Activated naive CD4-positive, alpha-beta T cell treated with anti-CD3 and anti-CD28 coated beads, Interleukin-2, amount 10 ng/mL, durations not matched to agents 7 days and 5 days (primary cell): Measurements from ENCODE around the gene TECPR1.

ENCODE experiments used
- CTCF ChIA-PET: fragments of 350-600 bp; sonication (Branson Sonifier 250); formaldehyde crosslinking; loops from one replicate; lab custom pipeline; 2021; ENCODE audit warnings: antibody characterized with exemption; lab: Charles Lee
- DNase-seq: peaks from one replicate; pipeline ENCODE4 v3.0.0-alpha.2; 2020
- H3K27ac Mint-ChIP-seq: one replicate; pipeline ENCODE4 v1.8.0; 2021; ENCODE audit warnings: mild to moderate bottlenecking, moderate library complexity, mixed read lengths
- H3K27me3 Mint-ChIP-seq: one replicate; pipeline ENCODE4 v1.8.0; 2021; ENCODE audit warnings: mild to moderate bottlenecking, mixed read lengths
- H3K36me3 Mint-ChIP-seq: one replicate; pipeline ENCODE4 v1.8.0; 2021; ENCODE audit warnings: mixed read lengths
- H3K4me1 Mint-ChIP-seq: one replicate; pipeline ENCODE4 v1.8.0; 2021; ENCODE audit warnings: mixed read lengths
- H3K4me3 Mint-ChIP-seq: one replicate; pipeline ENCODE4 v1.8.0; 2021; ENCODE audit warnings: mild to moderate bottlenecking, moderate library complexity, mixed read lengths
- H3K9me3 Mint-ChIP-seq: one replicate; pipeline ENCODE4 v1.8.0; 2021; ENCODE audit warnings: mixed read lengths

Gene TECPR1

DNA sequence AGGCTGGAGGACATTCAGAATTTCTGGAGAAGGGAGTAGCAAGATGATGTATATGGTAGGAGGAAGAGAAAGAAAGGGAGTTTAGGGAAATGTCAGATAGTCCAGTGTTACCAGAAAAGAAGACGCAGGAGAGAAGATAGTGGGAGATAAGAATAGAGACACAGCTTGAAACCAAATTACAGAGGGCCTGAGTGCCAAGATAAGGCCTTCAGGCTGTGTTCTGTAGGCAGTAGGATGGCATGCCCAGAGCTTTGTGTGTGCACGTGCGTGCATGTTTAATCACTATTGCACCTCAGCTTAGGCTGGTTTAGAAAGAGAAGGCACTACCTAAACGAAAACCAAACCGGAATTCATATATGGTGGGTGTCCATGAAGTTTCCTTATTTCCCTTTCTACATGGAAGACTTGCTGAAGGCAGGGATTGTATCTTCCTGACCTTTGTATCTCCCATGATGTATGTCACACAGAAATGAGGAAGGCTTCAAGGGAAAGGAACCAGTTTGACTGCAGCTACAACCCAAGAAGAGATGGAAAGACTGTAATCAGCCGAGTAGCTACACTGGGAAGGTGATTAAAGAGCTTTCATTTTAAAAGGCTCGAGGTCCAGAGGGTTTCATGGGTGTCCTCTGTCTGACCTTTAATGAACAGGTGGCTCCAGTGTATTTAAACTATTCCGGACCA is 76.6 kb downstream of the TECPR1 start:
- H3K4me1 Mint-ChIP-seq: no peaks in the 10 kb centered on the region
- no peak for DNase-seq
- CTCF ChIA-PET: interaction anchor here (1.3 kb wide), 1 partner anchor 154 kb away, joined by 4 read pairs; no protein-coding TSS in a partner anchor

DNA sequence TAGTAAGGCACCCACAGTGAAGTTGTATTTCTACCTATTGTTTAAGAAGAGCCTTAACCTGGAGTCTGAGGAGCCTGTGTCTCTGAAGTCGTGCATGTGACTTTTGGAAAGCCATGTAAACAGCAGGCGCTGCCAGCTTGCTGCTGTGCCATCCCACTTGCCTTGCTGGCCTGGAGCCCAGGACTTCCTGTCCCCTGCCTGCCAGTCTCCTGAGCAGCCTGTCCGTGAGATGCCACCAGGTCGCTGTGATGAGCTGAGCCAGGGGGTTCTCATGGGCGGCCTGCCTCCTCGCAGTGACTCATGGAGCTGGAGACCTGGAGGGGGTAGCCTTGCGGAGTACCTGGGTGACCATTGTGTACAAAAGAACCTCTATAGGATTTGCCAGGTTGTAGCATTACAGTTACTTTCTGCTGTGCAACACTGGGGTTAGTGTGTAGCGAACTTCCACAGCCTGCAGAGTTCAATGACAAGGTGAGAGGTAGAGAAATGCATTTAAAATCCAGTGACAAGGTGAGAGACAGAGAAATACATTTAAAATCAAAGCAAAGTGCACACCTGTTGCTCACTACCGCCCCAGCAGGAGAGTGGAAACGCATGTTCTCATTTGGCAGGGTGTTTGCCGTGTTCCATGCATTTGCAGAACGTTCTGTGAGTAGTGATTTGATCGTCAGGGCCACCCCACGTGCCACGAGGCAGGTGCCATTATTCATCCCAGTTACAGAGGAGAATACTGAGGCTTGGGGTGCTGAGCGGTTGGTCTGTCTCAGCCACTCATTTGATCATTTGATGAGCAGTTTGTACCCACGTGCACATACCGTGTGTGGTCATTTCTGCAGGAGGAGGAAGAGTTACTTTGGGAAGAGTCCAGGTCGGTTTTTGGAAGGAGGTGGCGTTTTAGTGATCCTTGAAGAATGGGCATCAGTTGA is 77.4 kb downstream of the TECPR1 start:
- Mint-ChIP-seq H3K9me3 (no peaks in the 10 kb centered on the region), H3K4me1 (peaks cover under 1% of the 10 kb centered on the region), H3K4me3 (no peak overlapping the region), H3K27ac (no peak overlapping the region), H3K36me3 (peaks cover 6% of the 10 kb centered on the region), H3K27me3 (no peaks in the 10 kb centered on the region)
- no peak for DNase-seq
- CTCF ChIA-PET: no interaction called here

More for the DNA sequence above, 76.6 kb downstream of the TECPR1 start:
- Mint-ChIP-seq H3K4me3 (no peak overlapping the region), H3K9me3 (no peaks in the 10 kb centered on the region), H3K36me3 (peaks cover 6% of the 10 kb centered on the region), H3K27ac (no peak overlapping the region), H3K27me3 (no peaks in the 10 kb centered on the region)

DNA sequence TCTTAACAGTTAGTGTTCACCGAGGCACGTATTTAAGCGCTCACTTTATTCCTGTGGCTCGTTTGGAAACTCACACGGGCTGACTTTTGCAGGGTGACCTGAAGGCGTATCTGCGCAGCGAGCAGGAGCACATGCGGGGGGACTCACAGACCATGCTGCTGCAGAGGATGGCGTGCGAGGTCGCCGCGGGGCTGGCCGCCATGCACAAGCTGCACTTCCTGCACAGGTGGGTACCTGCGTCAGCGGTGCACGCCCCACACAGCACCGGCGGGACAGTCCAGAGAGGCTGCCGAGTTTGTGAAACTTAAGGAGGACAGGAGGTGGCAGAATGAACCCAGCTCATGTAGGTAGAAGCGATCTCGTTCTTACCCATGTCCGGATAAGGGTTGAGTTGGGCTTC is 80.6 kb downstream of the TECPR1 start:
- H3K4me3 Mint-ChIP-seq: no peak overlapping the region
- H3K4me1 Mint-ChIP-seq: peaks cover 13% of the 10 kb centered on the region
- CTCF ChIA-PET: interaction anchor here (12.0 kb wide), 1 partner anchor 151 kb away, joined by 301 read pairs; no protein-coding TSS in a partner anchor
- peaks cover 6% of the 10 kb centered on the region for H3K36me3 Mint-ChIP-seq
- H3K9me3 Mint-ChIP-seq: no peaks in the 10 kb centered on the region
- H3K27me3 Mint-ChIP-seq: no peaks in the 10 kb centered on the region
- no peak overlapping the region for H3K27ac Mint-ChIP-seq
- no peak for DNase-seq

DNA sequence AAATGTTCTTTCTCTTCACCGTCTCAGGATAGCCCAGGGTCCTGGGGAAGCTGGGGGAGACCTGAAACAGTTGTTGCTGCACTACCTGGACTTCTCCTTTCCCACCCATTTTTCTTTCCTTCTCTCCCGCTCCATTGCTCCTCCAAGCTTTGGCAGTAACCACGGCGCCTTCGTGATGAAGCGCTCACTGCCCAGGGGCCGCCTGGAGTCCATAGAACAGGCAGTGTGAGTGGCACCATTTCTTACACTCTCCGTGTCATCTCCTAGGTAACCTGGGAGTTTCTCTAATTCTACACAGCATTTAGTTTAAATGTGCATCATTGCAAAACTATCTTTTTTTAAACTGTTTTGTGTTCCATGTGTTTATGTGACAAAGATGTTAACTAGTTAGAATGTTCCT is 81.1 kb downstream of the TECPR1 start:
- Mint-ChIP-seq H3K9me3 (no peaks in the 10 kb centered on the region), H3K27me3 (no peaks in the 10 kb centered on the region), H3K4me1 (peaks cover 13% of the 10 kb centered on the region), H3K4me3 (no peak overlapping the region), H3K36me3 (peaks cover 6% of the 10 kb centered on the region), H3K27ac (no peak overlapping the region)
- DNase-seq: no peak
- CTCF ChIA-PET: interaction anchor here (12.0 kb wide), 1 partner anchor 150 kb away, joined by 301 read pairs; no protein-coding TSS in a partner anchor

DNA sequence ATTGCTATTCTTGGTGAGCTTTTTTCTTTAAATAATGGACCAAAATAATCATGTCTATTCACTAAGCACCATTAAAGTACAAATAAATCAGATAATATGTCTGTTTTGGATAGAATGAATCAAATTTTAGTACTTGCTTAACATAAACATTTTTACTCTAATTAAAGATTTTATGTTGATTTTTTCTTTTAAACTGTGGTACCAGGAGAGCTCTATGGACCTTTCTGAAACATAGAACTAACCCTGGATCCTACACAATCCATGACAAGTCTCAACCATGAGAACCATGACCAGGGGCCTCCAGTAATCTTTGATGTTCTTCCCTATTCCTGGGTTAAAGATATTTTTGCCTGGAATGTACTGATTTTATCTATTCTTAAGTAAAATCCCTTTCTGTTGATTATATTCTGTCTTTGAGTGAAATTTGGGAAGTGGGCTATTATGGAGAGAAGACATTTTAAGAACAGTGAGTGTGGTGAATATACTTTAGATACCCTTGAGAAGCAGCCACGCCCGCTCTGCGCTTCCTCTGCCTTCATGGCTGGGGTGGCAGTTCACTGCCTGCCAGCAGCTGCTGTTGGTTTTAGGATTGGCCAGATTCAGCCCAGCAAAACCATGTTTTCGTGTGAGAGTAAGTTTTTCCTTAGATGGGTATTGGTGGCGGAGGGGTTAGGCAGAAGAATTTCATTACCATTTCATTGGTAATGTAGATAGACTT is 83.0 kb downstream of the TECPR1 start:
- CTCF ChIA-PET: interaction anchor here (0.8 to 12.0 kb wide), 23 partner anchors 9 to 167 kb away, joined by 3 to 301 read pairs (median 4); partner anchors contain the start of gene LMTK2
- Mint-ChIP-seq H3K4me1 (peaks cover 13% of the 10 kb centered on the region), H3K36me3 (peaks cover 6% of the 10 kb centered on the region), H3K27me3 (no peaks in the 10 kb centered on the region), H3K9me3 (no peaks in the 10 kb centered on the region), H3K4me3 (no peak overlapping the region), H3K27ac (no peak overlapping the region)
- DNase-seq: no peak

DNA sequence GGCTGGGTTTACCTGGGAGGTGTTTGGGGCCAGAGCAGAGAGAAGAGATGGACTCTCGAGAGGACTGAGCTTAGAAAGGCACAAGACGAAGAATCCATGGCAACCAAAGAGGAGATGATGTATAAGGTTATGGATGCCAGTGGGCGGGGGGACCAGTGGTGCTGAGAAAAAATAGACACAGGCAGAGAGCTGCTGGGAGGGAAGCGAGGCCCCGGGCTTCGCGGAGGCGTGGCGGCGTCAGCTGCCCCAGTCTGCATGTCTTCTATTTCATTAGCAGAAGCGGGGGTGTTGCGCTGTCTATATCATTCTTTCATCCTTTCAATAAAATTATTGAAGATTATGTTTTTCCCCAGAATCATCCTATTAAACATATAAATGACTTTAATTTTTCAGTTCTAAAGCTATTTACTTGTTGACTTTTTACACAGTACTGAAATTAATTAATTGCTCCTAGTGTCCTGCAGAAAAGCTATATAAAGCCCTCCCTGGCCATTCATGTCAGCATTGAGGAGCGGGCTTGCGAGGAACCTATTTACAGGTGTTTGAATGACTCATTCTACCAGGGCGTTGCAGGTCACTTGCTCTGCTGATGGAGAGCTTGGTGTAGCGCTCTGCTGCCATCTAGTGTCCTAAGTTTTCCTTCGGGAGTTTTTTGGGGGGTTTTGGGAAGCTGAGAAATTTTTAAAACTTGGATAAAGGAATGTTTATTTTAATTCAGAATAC is 83.7 kb downstream of the TECPR1 start:
- CTCF ChIA-PET: interaction anchor here (0.8 to 12.0 kb wide), 22 partner anchors 9 to 166 kb away, joined by 3 to 301 read pairs (median 4); partner anchors contain the start of gene LMTK2
- DNase-seq: peak; percentile 76
- Mint-ChIP-seq H3K27me3 (no peaks in the 10 kb centered on the region), H3K4me1 (peaks cover 13% of the 10 kb centered on the region), H3K4me3 (no peak overlapping the region), H3K9me3 (no peaks in the 10 kb centered on the region), H3K27ac (no peak overlapping the region), H3K36me3 (peaks cover 6% of the 10 kb centered on the region)

DNA sequence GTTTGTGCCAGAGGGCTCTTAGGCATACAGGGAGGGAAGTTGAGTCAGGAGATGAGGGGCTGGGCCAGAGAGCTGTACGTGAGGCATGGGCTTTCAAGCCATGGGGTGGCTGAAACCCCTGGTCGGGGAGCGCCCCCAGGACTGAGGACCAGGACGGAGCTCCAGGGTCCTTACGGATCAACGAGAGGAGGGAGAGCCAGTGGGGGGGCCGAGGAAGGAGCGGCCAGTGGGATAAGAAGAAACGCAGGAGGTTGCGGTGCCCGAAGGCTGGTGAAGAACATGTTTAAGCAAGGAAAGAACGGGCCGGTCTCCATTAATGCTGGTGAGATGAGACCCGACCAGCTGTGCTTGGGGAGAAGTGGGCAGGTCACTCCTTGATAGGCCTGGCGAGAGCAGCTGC is 84.4 kb downstream of the TECPR1 start:
- H3K9me3 Mint-ChIP-seq: no peaks in the 10 kb centered on the region
- H3K27ac Mint-ChIP-seq: no peak overlapping the region
- H3K4me3 Mint-ChIP-seq: no peak overlapping the region
- no peak for DNase-seq
- peaks cover 4% of the 10 kb centered on the region for H3K36me3 Mint-ChIP-seq
- no peaks in the 10 kb centered on the region for H3K27me3 Mint-ChIP-seq
- CTCF ChIA-PET: interaction anchor here (0.9 to 12.0 kb wide), 9 partner anchors 34 to 154 kb away, joined by 3 to 301 read pairs (median 11); partner anchors contain the start of gene LMTK2
- H3K4me1 Mint-ChIP-seq: peaks cover 13% of the 10 kb centered on the region

DNA sequence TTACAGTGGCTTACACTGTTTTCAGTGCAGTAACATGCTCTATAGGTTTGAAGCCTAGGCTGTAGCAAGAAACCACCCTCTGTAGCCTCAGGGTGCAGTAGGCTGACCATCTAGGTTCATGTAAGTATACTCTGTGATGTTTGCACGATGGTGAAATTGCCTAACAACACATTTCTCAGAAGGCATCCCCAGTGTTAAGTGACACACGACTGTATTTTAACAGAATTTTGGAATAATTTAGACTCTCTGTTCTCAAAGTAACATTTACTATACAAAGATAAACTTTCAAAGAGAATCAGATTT is 85.4 kb downstream of the TECPR1 start:
- Mint-ChIP-seq H3K36me3 (no peaks in the 10 kb centered on the region), H3K4me1 (peaks cover 13% of the 10 kb centered on the region), H3K9me3 (no peaks in the 10 kb centered on the region), H3K27me3 (no peaks in the 10 kb centered on the region), H3K4me3 (no peak overlapping the region), H3K27ac (no peak overlapping the region)
- DNase-seq: no peak
- CTCF ChIA-PET: interaction anchor here (0.6 to 12.0 kb wide), 10 partner anchors 16 to 146 kb away, joined by 3 to 301 read pairs (median 4); partner anchors contain the start of gene LMTK2

DNA sequence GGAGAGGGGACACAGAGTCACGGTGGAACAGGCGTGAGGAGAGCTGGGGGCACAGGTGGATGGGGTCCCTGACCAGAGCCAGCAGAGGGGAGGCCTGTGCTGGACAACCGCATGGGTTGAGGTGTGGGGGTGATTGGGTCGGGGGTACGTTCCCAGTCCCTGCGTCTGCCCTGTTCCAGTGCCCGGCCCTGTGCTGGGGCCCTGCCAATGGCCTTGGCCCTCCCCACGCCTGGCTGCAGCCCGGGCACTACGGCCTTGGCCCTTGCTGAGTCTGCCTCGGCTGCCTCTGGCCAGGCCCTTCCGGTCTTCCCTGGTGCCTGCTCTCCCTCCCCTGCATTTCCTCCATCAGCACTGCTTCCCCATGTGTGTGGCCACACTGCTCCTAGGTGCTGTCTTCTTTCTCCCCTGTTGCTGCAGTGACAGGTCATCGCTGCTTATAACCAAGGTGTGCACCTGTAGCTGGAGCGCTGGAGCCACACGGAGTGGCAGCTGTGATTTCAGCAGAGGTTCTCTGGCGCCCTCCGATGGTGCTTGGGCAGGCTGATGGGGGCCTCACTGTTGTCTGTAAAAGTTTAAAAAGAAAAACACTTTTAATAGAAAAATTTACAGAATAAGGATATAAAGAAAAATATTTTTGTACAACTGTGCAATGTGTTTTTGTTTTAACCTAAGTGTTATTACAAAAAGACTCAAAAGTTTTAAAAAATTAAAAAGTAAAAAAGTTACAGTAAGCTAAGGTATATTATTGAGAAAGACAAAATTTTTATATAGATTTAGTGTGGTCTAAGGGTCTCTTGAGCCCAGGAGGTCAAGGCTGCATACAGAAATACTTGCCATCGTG is 86.0 kb downstream of the TECPR1 start:
- Mint-ChIP-seq H3K4me1 (peaks cover 13% of the 10 kb centered on the region), H3K27ac (no peak overlapping the region), H3K4me3 (no peak overlapping the region), H3K27me3 (no peaks in the 10 kb centered on the region), H3K36me3 (no peaks in the 10 kb centered on the region), H3K9me3 (no peaks in the 10 kb centered on the region)
- CTCF ChIA-PET: interaction anchor here (0.6 to 12.0 kb wide), 11 partner anchors 15 to 145 kb away, joined by 3 to 301 read pairs (median 4); partner anchors contain the start of gene LMTK2
- DNase-seq: peak; percentile 74
